ENCODE data around the gene CCL26. TPM values are rescaled to one million over a fixed set of nuclear protein-coding genes. Genes with fewer than 3 reads are reported as not detected.
"Not testable (repeated sequence)": the region's sequence is repeated elsewhere in the genome, so short reads cannot be mapped to it uniquely, and the experiment has no call there.

Gene CCL26
- polyA plus RNA-seq, 3 donors: not detected

DNA sequence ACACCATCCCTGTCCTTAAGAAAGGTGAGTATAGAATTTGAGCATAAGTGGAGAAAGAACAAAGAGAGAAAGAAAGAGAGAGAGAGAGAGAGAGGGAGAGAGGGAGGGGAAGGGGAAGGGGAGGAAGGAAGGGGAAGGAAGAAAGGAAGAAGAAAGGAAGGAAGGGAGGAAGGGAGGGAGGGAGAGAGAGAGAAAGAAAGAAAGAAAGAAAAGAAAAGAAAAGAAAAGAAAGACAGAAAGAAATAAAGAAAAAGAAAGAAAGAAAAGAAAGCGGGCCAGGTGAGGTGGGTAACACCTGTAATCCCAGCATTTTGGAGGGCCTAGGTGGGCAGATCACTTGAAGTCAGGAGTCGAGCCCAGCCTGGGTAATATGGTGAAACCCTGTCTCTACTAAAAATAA lies 21.7 kb upstream of the CCL26 start:
- DNase-seq (ENCODE audit: low read depth in 3 of 3, low spot score in 2 of 3): no peak

GRCh38 chr7:75792567-75792966 lies 20.6 kb upstream of the CCL26 start:
- not testable (repeated sequence) for DNase-seq (ENCODE audit: low read depth in 3 of 3, low spot score in 2 of 3)

GRCh38 chr7:75789361-75789924 lies 17.4 kb upstream of the CCL26 start:
- no peak for DNase-seq (ENCODE audit: low read depth in 3 of 3, low spot score in 2 of 3)

- DNase-seq (ENCODE audit: low read depth in 3 of 3, low spot score in 2 of 3): not testable (repeated sequence)
These were observed 16.3 kb upstream of the CCL26 start for GRCh38 chr7:75788154-75788847.

- DNase-seq (ENCODE audit: low read depth in 3 of 3, low spot score in 2 of 3): not testable (repeated sequence)
These were observed 11.0 kb upstream of the CCL26 start for GRCh38 chr7:75783058-75783457.

DNA sequence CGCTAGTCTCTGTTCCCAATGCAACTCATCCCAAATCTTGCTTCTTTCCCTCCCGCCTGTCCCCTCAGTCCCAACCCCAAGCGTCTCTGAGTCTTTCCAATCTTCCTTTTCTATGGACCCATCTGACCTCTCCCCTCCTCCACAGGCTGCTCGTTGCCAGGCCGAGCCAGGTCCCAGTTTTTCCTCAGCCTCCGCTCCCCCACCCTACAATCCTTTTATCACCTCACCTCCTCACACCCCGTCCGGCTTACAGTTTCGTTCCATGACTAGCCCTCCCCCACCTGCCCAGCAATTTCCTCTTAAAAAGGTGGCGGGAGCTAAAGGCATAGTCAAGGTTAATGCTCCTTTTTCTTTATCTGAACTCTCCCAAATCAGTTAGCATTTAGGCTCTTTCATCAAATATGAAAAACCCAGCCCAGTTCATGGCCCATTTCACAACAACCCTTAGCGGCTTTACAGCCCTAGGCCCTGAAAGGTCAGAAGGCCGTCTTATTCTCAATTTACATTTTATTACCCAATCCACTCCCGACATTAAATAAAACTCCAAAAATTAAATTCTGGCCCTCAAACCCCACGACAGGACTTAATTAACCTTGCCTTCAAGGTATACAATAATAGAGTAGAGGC lies 8.7 kb upstream of the CCL26 start:
- DNase-seq (ENCODE audit: low read depth in 3 of 3, low spot score in 2 of 3): not testable (repeated sequence)

DNA sequence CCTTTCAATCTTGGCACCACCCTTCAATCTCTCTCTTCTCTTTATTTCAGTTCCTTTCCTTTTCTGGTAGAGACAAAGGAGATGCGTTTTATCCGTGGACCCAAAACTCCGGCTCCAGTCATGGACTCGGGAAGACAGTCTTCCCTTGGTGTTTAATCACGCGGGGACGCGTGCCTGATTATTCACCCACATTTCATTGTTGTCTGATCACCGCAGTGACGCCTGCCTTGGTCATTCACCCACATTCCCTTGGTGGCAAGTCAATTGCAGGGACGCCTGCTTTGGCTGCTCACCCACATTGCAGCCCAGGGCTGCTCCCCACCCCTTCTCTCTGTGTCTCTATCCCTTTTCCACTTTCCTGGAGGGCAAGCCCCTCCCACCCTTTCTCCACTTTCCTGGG lies 7.5 kb upstream of the CCL26 start:
- not testable (repeated sequence) for DNase-seq (ENCODE audit: low read depth in 3 of 3, low spot score in 2 of 3)

- not testable (repeated sequence) for DNase-seq (ENCODE audit: low read depth in 3 of 3, low spot score in 2 of 3)
These were observed 7.0 kb upstream of the CCL26 start for GRCh38 chr7:75779035-75779434.

- DNase-seq (ENCODE audit: low read depth in 3 of 3, low spot score in 2 of 3): no peak
These were observed 4.4 kb upstream of the CCL26 start for GRCh38 chr7:75776295-75776971.

DNA sequence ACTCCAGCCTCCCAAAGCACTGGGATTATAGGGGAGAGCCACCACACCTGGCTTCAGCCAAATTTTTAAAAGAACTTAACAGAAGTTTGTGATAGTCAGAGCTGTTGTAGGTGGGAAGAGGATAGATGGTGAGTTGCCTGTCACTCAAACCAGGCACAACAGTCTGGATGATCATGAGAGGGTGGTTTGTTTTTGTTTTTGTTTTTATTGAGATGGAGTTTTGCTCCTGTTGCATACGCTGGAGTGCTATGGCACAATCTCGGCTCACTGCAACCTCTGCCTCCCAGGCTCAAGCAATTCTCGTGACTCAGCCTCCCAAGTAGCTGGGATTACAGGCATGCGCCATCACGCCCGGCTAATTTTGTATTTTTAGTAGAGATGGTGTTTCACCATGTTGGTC lies 1.9 kb upstream of the CCL26 start:
- DNase-seq (ENCODE audit: low read depth in 3 of 3, low spot score in 2 of 3): not testable (repeated sequence)

DNA sequence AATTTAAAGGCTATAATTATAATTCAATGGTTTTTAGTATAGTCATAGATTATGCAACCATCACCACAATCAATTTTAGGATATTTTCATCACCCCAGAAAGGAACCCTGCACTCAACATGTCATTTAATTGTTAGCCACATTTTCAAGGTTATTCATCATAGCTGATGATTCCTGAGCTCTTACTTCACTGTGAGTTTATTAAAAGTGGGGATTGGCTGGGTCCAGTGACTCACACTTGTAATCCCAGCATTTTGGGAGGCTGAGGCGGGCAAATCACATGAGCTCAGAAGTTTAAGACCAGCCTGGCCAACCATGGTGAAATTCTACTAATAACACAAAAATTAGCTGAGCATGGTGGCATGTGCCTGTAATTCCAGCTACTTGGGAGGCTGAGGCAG lies 787 bp downstream of the CCL26 start:
- no peak for DNase-seq (ENCODE audit: low read depth in 3 of 3, low spot score in 2 of 3)

DNA sequence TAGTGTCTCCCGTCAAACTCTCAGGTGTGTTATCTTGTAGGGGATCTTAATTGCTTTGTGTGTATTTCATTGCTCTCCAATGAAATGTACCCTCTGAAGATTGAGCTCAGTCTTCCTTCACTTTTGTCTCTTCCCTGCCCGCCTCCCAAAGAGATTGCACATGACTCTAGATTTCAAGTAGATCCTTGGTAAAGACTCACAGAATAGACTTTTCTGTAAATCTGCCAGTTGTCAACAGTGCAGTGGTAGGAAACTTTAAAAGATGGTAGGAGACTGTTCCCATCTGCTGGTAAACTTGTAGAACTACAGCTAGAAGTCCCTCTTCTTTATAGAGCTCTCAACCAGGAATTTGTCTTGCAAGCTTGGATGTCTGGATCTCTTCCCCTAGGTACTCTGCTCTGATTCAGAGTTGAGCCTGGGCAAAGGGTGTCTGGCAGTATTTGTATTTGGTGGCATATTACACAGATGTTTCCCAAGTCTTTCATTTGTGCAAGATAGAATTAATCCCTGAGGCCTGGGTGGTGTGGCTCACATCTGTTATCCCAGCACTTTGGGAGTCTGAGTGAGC lies 9.6 kb downstream of the CCL26 start:
- peak in 1 of 3 donors; percentile 41 for DNase-seq (ENCODE audit: low read depth in 3 of 3, low spot score in 2 of 3)

GRCh38 chr7:75761801-75762200 lies 10.2 kb downstream of the CCL26 start:
- DNase-seq (ENCODE audit: low read depth in 3 of 3, low spot score in 2 of 3): not testable (repeated sequence)

- no peak for DNase-seq (ENCODE audit: low read depth in 3 of 3, low spot score in 2 of 3)
These were observed 13.5 kb downstream of the CCL26 start for GRCh38 chr7:75758491-75758890.

GRCh38 chr7:75757860-75758259 lies 14.2 kb downstream of the CCL26 start:
- DNase-seq (ENCODE audit: low read depth in 3 of 3, low spot score in 2 of 3): no peak

- DNase-seq (ENCODE audit: low read depth in 3 of 3, low spot score in 2 of 3): no peak
These were observed 14.9 kb downstream of the CCL26 start for GRCh38 chr7:75756991-75757676.

- DNase-seq (ENCODE audit: low read depth in 3 of 3, low spot score in 2 of 3): no peak
These were observed 15.6 kb downstream of the CCL26 start for GRCh38 chr7:75756206-75756990.

DNA sequence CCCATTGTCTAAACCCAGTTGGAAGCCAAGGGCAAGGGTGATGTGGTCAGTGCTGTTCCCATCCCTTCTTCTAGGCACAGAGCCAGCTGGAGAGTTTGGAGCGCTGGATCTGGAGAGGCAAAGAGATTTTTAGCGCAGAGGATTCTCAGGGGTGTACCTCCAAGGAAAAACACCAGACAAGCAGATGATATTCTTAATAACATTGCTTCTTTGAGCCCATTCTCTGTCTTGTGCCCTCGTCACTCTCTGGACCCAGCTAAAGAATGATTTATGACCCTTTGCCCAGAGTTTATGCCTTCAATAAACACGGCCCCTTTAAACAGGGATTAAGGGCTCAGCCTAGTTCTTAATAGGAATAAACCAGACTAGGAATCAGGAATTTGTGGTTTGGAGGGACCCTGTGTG lies 28.6 kb downstream of the CCL26 start:
- no peak for DNase-seq (ENCODE audit: low read depth in 3 of 3, low spot score in 2 of 3)

GRCh38 chr7:75740846-75741497 lies 31.0 kb downstream of the CCL26 start:
- DNase-seq (ENCODE audit: low read depth in 3 of 3, low spot score in 2 of 3): no peak

All from right renal cortex interstitium (tissue), 3 donors.